Effector memory CD8-positive, alpha-beta T cell (primary cell): ENCODE results near the gene TIAM1.
A peak's percentile ranks its signal among the peaks of the same experiment; 100 is the strongest.

ENCODE experiments used
- ATAC-seq: fragments of 150-1000 bp; cut with Tn5 transposase; replicated peaks from 2 replicates; pipeline ENCODE4 v1.10.0; 2021; ENCODE audit warnings: mild to moderate bottlenecking, moderate library complexity
- DNase-seq, 3 experiments: peaks; one replicate each; pipeline ENCODE4 v3.0.0; 2021
- H3K27ac Mint-ChIP-seq, 2 donors: one replicate each; pipeline ENCODE4 v1.8.0; 2022; ENCODE audit warnings: mild to moderate bottlenecking in 2 of 2, mixed read lengths in 2 of 2, moderate library complexity in 2 of 2
- H3K27me3 Mint-ChIP-seq, 2 donors: one replicate each; pipeline ENCODE4 v1.8.0; 2022; ENCODE audit warnings: mixed read lengths in 2 of 2
- H3K36me3 Mint-ChIP-seq: one replicate; pipeline ENCODE4 v1.8.0; 2022; ENCODE audit warnings: mild to moderate bottlenecking, moderate library complexity, mixed read lengths; ENCODE audit not compliant: insufficient read depth
- H3K4me1 Mint-ChIP-seq, 2 donors: one replicate each; pipeline ENCODE4 v1.8.0; 2022; ENCODE audit warnings: low read depth in 2 of 2, mixed read lengths in 2 of 2
- H3K4me3 Mint-ChIP-seq, 2 donors: one replicate each; pipeline ENCODE4 v1.8.0; 2022; ENCODE audit warnings: mild to moderate bottlenecking in 2 of 2, mixed read lengths in 2 of 2, moderate library complexity in 2 of 2
- H3K9me3 Mint-ChIP-seq, 2 donors: one replicate each; pipeline ENCODE4 v1.8.0; 2022; ENCODE audit warnings: mixed read lengths in 2 of 2

The TIAM1 gene

DNA sequence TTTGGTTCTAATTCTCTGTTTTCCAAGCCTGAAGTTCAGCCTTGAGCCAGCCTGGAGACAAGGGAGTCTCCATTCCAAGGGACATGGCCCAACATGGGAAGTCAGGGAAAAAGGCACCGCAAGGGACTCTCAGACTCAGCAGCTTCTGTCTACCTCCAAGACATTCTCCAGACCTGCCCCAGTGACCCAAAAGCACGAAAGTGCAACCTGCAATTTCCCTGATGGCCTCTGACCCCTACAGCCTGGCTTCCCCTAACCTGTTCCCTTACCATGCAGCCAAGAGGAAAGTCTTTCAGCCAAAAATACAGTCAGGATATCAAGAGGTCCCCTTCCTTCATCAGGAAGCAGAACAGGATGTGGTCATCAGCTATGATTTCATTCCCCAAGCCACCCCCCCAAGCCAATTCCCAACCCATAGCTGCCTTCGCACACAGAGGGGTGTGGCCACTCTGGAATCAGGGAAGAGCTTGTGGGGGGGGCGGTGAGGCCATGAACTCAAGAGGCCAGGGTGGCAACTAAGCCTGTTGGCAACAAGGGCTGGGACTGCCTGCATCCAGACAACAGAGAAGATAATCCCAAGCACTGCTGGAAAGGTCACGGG lies 59.2 kb downstream of the TIAM1 start:
- DNase-seq (no peak), ATAC-seq (no peak)
- H3K36me3 Mint-ChIP-seq: peaks cover 5% of the 10 kb centered on the region
- H3K27ac Mint-ChIP-seq: no peak overlapping the region
- no peak overlapping the region for H3K4me3 Mint-ChIP-seq
- peaks cover 0 to 10% of the 10 kb centered on the region in 2 donors for H3K4me1 Mint-ChIP-seq
- no peaks in the 10 kb centered on the region for H3K27me3 Mint-ChIP-seq
- peaks cover 7% of the 10 kb centered on the region in 2 donors for H3K9me3 Mint-ChIP-seq

- Mint-ChIP-seq H3K27me3 (no peaks in the 10 kb centered on the region), H3K36me3 (peaks cover 5% of the 10 kb centered on the region), H3K4me1 (peaks cover 0 to 10% of the 10 kb centered on the region in 2 donors), H3K4me3 (no peak overlapping the region), H3K27ac (peak overlapping the region in 1 of 2 donors; percentile 80), H3K9me3 (peaks cover 7% of the 10 kb centered on the region in 2 donors)
- ATAC-seq (peak; percentile 93), DNase-seq (peak in 2 of 3 experiments; percentile 6 to 21)
These were observed 61.0 kb downstream of the TIAM1 start for GRCh38 chr21:31283025-31283424.

- peaks cover 0 to 10% of the 10 kb centered on the region in 2 donors for H3K4me1 Mint-ChIP-seq
- ATAC-seq (no peak), DNase-seq (no peak)
- peaks cover 1 to 2% of the 10 kb centered on the region in 2 donors for H3K9me3 Mint-ChIP-seq
- peak overlapping the region in 1 of 2 donors; percentile 80 for H3K27ac Mint-ChIP-seq
- H3K4me3 Mint-ChIP-seq: no peak overlapping the region
- no peaks in the 10 kb centered on the region for H3K27me3 Mint-ChIP-seq
- peaks cover 4% of the 10 kb centered on the region for H3K36me3 Mint-ChIP-seq
These were observed 61.9 kb downstream of the TIAM1 start for GRCh38 chr21:31282095-31282709.

DNA sequence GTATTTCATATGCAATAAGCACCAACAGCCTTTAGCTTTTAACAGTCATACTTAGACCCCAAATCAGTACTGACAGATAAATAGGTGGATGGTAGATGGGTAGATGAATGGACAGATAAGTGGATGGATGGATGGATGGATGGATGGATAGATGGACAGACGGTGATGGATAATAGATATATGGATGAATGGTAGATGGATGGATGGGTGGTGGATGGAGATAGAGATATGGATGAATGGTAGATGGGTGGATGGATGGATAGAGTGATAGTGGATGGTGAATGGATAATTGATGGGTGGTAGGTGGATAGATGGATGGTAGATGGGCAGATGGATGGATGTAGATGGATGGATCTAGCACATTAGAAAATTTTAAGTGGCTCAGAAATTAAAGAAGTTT lies 62.5 kb downstream of the TIAM1 start:
- H3K4me3 Mint-ChIP-seq: no peak overlapping the region
- H3K27me3 Mint-ChIP-seq: no peaks in the 10 kb centered on the region
- H3K9me3 Mint-ChIP-seq: peaks cover 0 to 1% of the 10 kb centered on the region in 2 donors
- no peaks in the 10 kb centered on the region for H3K36me3 Mint-ChIP-seq
- no peak for ATAC-seq
- H3K4me1 Mint-ChIP-seq: peaks cover 0 to 10% of the 10 kb centered on the region in 2 donors
- DNase-seq: no peak
- H3K27ac Mint-ChIP-seq: no peak overlapping the region

DNA sequence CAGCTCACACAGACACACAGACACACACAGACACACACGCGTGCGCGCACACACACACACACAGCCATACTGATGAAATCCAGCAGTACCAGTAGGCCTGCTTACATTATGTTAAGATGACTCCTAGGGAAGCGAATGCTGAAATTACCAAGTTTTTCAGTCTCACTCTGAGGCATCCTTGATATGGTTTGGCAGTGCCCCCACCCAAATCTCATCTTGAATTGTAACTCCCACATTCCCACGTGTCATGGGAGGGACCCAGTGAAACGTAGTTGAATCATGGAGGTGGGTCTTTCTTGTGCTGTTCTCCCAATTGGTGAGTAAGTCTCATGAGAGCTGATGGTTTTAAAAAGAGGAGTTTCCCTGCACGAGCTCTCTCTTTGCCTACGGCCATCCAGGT lies 64.1 kb downstream of the TIAM1 start:
- no peaks in the 10 kb centered on the region for H3K36me3 Mint-ChIP-seq
- no peak overlapping the region for H3K27ac Mint-ChIP-seq
- H3K4me3 Mint-ChIP-seq: no peak overlapping the region
- H3K4me1 Mint-ChIP-seq: peaks cover 0 to 10% of the 10 kb centered on the region in 2 donors
- peaks cover 0 to 1% of the 10 kb centered on the region in 2 donors for H3K9me3 Mint-ChIP-seq
- ATAC-seq (no peak), DNase-seq (no peak)
- no peaks in the 10 kb centered on the region for H3K27me3 Mint-ChIP-seq

DNA sequence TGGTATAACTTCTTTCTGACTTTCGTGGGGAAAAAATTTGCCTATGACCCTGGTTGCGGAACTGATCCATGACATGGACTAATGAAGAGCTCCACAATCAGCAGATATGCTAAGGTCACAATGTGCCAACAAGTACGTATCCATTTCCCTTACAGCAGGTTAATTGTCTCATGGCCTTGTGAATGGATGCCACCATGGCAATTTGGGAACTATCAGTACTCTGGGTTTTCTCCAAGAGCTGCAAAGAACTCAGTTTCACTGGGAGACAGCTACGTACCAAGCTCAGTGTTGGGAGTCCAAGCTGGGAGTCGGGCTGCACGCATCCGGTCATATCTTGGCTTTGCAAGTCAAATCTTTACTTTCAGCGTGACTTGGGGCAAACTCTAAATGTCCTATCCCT lies 64.8 kb downstream of the TIAM1 start:
- DNase-seq (no peak), ATAC-seq (no peak)
- H3K27ac Mint-ChIP-seq: no peak overlapping the region
- no peaks in the 10 kb centered on the region for H3K27me3 Mint-ChIP-seq
- H3K36me3 Mint-ChIP-seq: no peaks in the 10 kb centered on the region
- H3K9me3 Mint-ChIP-seq: peaks cover 0 to 1% of the 10 kb centered on the region in 2 donors
- peaks cover 0 to 8% of the 10 kb centered on the region in 2 donors for H3K4me1 Mint-ChIP-seq
- H3K4me3 Mint-ChIP-seq: no peak overlapping the region

DNA sequence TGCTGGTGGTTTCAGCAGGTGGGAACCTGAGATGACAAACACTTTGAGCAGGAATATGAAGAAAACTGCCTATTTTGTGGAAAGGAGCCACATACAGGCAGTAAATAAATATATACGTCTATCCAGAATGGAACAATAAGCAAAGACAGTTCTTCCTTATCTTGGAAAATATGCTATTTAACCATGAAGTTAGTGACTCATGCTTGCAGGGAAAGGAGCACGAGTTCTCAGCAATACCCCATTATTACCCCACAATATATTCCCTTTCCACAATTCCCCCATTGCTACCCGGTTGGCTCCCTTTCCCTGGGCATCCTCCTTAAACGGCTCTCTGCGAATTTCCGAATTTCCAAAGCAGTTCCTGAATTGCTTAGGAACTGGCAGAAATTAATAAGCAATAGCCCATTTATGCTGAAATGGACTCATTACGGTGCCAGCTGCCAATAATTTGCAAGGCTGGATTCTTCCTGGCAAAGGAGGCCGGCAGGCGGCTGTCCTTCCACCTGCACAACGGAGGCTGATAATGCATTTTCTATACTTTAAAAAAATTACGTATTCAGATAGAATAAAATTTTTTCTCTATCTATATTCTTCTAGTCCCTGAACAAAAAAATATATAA lies 65.4 kb downstream of the TIAM1 start:
- Mint-ChIP-seq H3K36me3 (no peaks in the 10 kb centered on the region), H3K27me3 (no peaks in the 10 kb centered on the region), H3K9me3 (peaks cover under 1 to 3% of the 10 kb centered on the region in 2 donors), H3K4me1 (peaks cover 0 to 9% of the 10 kb centered on the region in 2 donors), H3K27ac (no peak overlapping the region), H3K4me3 (no peak overlapping the region)
- ATAC-seq: no peak
- no peak for DNase-seq

DNA sequence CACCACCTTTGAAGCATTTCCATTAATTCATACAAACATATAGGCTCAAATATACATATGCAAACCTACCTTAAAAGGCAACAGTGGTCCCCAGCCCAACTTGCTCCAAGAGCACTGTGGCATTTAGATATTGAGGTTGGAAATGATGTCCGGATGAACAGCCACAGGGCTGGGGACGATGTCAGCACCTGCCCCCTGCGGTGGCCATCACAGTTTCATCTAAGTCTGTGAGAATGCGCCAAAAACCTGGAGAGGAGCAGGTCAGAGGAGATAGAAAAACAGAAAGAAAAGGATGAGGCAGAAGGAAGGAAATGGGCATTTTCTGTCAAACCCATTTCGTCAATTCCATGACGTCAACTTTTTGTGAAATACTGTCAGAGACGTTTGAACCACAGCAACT lies 67.4 kb downstream of the TIAM1 start:
- Mint-ChIP-seq H3K27me3 (no peaks in the 10 kb centered on the region), H3K27ac (no peak overlapping the region)

GRCh38 chr21:31275901-31276300 lies 68.2 kb downstream of the TIAM1 start:
- Mint-ChIP-seq H3K36me3 (no peaks in the 10 kb centered on the region), H3K4me1 (peaks cover 0 to 11% of the 10 kb centered on the region in 2 donors), H3K27me3 (no peaks in the 10 kb centered on the region), H3K9me3 (peaks cover 7% of the 10 kb centered on the region in 2 donors), H3K27ac (no peak overlapping the region), H3K4me3 (no peak overlapping the region)
- no peak for DNase-seq
- ATAC-seq: no peak

More for the DNA sequence above, 67.4 kb downstream of the TIAM1 start:
- H3K4me3 Mint-ChIP-seq: no peak overlapping the region
- ATAC-seq (no peak), DNase-seq (no peak)
- H3K9me3 Mint-ChIP-seq: peaks cover 7% of the 10 kb centered on the region in 2 donors
- H3K36me3 Mint-ChIP-seq: no peaks in the 10 kb centered on the region
- H3K4me1 Mint-ChIP-seq: peaks cover 0 to 10% of the 10 kb centered on the region in 2 donors

GRCh38 chr21:31273278-31273677 lies 70.8 kb downstream of the TIAM1 start:
- no peaks in the 10 kb centered on the region for H3K36me3 Mint-ChIP-seq
- H3K9me3 Mint-ChIP-seq: peaks cover 5 to 7% of the 10 kb centered on the region in 2 donors
- H3K27ac Mint-ChIP-seq: peak overlapping the region in 1 of 2 donors; percentile 65
- peaks cover 0 to 9% of the 10 kb centered on the region in 2 donors for H3K4me1 Mint-ChIP-seq
- ATAC-seq (peak; percentile 17), DNase-seq (no peak)
- H3K27me3 Mint-ChIP-seq: no peaks in the 10 kb centered on the region
- no peak overlapping the region for H3K4me3 Mint-ChIP-seq

- peaks cover 0 to 8% of the 10 kb centered on the region in 2 donors for H3K27me3 Mint-ChIP-seq
- no peak overlapping the region for H3K27ac Mint-ChIP-seq
- DNase-seq (no peak), ATAC-seq (no peak)
- H3K9me3 Mint-ChIP-seq: peaks cover under 1 to 2% of the 10 kb centered on the region in 2 donors
- H3K4me1 Mint-ChIP-seq: peaks cover 4 to 7% of the 10 kb centered on the region in 2 donors
- H3K4me3 Mint-ChIP-seq: peak overlapping the region; percentile 9 to 66
- peaks cover 6% of the 10 kb centered on the region for H3K36me3 Mint-ChIP-seq
These were observed 76.0 kb downstream of the TIAM1 start for GRCh38 chr21:31268090-31268489.

GRCh38 chr21:31267644-31268043 lies 76.4 kb downstream of the TIAM1 start:
- Mint-ChIP-seq H3K27ac (no peak overlapping the region), H3K9me3 (peaks cover 0 to 2% of the 10 kb centered on the region in 2 donors), H3K4me3 (peak overlapping the region in 1 of 2 donors; percentile 66), H3K4me1 (peaks cover 4 to 6% of the 10 kb centered on the region in 2 donors), H3K36me3 (peaks cover 6% of the 10 kb centered on the region), H3K27me3 (peaks cover 0 to 8% of the 10 kb centered on the region in 2 donors)
- DNase-seq: no peak
- ATAC-seq: no peak

- DNase-seq (no peak), ATAC-seq (no peak)
- Mint-ChIP-seq H3K27me3 (peaks cover 0 to 8% of the 10 kb centered on the region in 2 donors), H3K9me3 (peaks cover 0 to 2% of the 10 kb centered on the region in 2 donors), H3K27ac (no peak overlapping the region), H3K36me3 (peaks cover 6% of the 10 kb centered on the region), H3K4me1 (peaks cover 4 to 6% of the 10 kb centered on the region in 2 donors), H3K4me3 (no peak overlapping the region)
These were observed 77.8 kb downstream of the TIAM1 start for GRCh38 chr21:31266241-31266640.
